Measurements from ENCODE around the gene GJD4.

GRCh38 chr10:35581655-35582054 is 23.5 kb upstream of the GJD4 start:
- TF ChIP-seq ZFP30 (CRISPR knock-in tag; IDR thresholded peaks at IDR 0.05) (no peak), RARB (CRISPR knock-in tag; IDR thresholded peaks at IDR 0.05) (no peak), PATZ1 (CRISPR knock-in tag; IDR thresholded peaks at IDR 0.05; ENCODE audit: borderline replicate concordance) (no peak)
